ENCODE data around the gene ZBTB8OS.
"Not testable (repeated sequence)": the region's sequence is repeated elsewhere in the genome, so short reads cannot be mapped to it uniquely, and the experiment has no call there.

The ZBTB8OS gene

DNA sequence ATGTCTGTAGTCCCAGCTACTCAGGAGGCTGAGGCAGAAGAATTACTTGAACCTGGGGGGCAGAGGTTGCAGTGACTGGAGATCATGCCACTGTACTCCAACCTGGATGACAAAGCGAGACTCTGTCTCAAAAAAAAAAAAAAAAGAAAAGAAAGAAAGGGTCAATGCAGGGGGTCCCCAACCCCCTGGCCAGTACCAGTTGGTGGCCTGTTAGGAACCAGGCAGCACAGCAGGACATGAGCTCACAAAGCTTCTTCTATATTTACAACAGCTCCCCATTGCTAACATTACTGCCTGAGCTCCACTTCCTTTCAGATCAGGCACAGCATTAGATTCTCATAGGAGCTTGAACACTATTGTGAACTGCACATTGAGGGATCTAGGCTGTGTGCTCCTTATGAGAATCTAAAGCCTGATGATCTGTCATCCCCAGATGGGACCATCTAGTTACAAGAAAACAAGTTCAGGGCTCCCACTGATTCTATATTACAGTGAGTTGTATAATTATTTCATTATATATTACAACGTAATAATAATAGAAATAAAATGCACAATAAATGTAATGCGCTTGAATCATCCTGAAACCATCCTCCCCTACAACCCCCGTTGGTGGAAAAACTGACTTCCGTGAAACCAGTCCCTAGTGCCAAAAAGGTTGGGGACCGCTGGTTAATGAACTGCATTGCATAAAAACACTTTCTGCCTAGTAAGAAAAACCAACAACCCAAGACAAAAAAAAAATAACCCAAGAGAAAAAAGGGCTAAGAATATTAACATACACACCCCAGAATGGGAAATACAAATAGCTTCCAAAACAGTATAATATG, 2.8 kb downstream of the ZBTB8OS start:
- DNase-seq, result no peak

DNA sequence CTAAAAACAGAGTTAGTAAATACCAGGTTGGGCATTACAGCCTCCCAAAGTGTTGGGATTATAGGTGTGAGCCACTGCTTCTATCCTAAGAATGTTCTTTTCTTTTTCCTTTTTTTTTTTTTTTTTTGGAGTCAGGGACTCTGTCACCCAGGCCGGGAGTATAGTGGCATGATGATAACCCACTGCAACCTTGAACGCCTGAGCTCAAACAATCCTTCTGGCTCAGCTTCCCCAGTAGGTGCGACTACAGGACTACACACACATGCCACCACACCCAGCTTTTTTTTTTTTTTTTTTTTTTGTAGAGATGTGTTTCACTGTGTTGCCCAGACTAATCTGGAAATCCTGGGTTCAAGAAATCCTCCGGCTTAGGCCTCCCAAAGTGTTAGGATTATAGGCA, 5.9 kb downstream of the ZBTB8OS start:
- DNase-seq, result no peak

DNA sequence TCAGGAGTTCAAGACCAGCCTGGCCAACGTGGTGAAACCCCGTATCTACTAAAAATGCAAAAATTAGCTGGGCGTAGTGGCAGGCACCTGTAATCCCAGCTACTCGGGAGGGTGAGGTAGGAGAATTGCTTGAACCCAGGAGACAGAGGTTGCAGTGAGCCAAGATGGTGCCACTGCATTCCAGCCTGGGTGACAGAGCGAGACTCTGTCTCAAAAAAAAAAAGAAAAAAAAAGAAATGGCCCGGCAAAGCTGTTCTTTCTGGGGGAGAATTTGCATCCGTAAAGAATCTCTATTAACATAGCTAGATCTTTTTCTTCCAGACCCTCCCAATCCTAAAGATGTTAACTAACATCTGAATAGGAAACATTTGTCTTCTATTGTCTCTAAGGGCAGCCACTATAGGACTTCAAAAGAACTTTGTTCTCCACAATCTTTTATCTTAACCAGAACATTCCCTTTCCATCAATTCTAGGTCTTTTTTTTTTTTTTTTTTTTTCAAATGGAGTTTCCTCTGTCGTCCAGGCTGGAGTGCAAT, 8.0 kb downstream of the ZBTB8OS start:
- DNase-seq, result not testable (repeated sequence)

DNA sequence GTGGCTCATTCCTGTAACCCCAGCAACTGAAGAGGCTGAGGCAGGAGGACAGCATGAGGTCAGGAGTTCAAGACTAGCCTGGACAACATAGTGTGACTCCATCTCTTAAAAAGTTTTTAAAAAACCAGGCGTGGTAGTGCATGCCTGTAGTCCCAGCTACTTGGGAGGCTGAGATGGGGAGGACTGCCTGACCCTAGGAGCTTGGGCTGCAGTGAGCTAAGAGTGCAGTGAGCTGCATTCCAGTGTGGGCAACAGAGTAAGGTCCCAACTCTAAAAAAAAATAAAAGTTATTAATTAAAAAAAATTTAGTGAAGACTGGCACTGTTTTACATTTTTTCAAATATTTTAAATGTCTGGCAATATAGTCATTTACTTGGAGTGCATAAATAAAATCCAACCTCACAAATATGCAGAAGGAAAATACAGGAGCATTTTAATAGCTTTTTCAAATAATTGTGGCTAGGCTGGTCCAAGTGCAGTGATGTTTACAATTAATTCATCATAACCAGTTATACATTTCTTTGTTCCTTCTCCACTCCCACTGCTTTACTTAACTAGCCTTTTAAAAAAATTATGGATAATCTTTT, 10.8 kb downstream of the ZBTB8OS start:
- DNase-seq, result no peak

DNA sequence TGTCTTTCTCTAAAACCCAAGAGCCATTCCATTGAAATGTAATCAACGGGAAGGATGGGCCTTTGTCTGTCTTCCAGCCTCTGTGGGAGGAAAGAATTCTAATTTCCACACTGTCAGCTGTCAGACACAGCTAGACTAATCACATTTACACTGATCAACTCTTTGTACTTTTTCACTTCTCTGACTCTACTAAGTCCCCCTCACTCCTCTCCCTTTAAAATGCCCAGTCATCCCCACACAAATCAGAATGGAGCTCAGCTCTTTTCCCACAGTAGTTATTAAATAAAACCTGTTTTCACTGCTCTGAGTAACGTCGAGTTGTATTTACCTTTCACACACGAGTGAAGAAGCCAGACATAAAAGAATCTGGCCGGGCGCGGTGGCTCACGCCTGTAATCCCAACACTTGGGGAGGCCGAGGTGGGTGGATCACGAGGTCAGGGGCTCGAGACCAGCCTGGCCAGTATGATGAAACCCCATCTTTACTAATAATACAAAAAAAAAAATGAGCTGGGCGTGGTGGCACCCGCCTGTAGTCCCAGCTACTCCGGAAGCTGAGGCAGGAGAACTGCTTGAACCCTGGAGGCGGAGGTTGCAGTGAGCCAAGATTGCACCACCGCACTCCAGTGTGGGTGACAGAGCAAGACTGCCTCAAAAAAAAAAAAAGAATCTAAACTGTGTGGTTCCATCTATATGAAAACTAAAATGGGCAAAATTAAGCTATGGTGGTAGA, 13.3 kb downstream of the ZBTB8OS start:
- no peak for DNase-seq

DNA sequence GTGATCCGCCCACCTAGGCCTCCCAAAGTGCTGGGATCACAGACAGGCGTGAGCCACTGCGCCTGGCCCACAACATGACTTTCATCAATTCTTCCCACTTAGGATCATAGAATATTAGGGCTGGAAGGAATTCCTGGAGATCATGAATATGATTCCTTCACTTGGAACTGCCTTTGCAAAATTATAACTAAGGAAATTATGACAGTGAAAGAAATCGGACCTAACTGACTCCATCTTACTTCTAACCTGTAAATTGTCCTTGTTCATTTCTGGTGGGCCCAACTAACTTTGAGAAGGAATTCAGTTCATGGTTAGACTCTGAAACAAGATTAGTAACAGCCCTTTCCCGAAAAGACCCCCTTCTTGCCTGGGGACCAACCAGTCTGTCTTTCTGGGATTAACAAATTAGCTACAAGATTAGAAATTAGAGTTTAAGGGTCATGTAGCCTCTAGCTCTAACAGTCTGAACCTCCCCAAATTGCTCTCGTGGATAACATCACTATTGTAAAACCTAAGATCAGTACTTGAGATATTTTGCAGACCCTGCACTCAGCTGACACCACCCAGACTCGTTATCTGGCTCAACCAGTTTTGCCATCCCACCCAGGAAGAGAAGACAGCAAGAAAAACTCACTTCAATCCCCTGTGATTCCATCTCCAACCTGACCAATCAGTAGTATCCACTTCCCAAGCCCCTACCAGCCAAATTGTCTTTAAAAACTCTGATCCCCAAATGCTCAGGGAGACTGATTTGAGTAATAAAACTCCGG, 14.7 kb downstream of the ZBTB8OS start:
- no peak for DNase-seq

DNA sequence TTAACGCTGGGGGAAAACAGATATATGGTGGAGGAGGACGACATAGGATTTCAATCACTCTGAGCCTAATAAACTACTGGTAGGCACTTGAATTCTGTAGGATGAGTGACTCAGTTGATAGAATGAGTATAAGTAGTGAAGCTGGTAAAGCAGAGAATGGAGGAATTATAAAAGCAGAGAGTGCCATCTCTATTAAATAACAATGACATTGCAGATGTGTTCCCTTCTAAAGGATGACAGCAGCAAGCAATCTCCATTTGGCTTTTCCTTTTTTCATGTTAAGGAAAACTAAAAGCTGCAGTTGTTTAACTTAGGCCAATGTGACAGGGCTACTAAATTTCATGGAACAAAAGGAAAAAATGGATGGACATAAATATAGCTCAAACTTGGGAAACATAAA, 17.5 kb downstream of the ZBTB8OS start:
- no peak for DNase-seq

DNA sequence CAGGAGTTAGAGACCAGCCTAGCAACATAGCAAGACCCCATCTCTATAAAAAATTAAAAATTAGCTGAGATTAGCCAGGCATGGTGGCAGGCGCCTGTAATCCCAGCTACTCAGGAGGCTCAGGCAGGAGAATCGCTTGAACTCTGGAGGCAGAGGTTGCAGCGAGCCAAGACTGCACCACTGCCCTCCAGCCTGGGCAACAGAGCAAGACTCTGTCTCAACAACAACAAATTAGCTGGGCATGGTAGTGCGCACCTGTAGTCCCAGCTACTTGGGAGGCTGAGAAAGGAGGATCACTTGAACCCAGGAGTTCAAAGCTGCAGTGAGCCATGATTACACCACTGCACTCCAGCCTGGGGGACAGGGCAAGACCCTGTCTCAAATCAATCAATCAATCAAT, 20.2 kb downstream of the ZBTB8OS start:
- not testable (repeated sequence) for DNase-seq

DNA sequence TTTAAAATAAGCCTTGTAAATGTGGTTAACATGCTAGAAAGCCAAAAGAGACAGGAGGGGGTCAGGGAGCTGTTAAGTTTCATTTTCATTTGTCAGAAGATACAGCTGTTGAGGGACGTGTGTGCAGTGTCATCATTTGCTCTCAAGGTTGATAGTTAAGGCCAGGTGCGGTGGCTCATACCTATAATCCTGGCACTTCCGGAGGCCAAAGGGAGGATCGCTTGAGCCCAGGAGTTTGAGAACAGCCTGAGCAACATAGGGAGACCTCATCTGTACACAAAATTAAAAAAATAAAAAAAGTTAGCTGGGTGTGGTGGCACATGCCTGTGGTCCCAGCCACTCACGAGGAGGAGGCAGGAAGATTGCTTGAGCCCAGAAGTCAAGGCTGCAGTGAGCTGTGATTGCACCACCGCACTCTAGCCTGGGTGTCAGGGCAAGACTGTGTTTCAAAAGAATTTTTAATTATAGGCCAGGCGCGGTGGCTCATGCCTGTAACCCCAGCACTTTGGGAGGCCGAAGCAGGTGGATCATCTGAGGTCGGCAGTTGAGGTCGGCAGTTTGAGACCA, 22.7 kb downstream of the ZBTB8OS start:
- no peak for DNase-seq

DNA sequence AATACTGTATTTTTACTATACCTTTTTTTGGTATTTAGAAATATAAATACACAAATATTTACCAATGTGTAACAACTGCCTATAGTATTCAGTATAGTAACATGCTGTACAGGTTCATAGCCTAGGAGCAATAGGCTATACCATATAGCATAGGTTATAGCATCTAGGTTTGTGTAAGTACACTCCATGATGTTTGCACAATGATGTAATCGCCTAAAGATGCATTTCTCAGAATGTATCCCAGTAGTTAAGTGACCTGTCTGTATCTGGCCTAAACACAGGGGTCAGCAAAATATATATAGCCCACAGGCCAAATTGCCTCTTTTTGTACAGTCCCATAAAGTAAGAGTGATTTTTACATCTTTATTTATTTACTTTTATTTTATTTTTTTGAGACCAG, 24.2 kb downstream of the ZBTB8OS start:
- DNase-seq, result no peak

DNA sequence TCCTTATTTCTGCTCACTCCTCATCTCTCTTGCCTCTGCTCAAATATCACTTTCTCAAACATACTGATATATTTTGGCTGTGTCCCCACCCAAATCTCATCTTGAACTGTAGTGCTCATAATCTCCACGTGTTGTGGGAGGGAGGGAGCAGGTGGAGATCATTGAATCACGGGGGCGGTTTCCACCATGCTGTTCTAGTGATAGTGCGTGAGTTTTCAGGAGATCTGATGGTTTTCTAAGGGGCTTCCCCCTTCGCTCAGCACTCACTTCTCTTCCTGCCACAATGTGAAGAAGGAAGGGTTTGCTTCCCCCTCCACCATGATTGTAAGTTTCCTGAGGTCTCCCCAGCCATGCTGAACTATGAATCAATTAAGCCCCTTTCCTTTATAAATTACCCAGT, 26.6 kb downstream of the ZBTB8OS start:
- DNase-seq, result no peak

DNA sequence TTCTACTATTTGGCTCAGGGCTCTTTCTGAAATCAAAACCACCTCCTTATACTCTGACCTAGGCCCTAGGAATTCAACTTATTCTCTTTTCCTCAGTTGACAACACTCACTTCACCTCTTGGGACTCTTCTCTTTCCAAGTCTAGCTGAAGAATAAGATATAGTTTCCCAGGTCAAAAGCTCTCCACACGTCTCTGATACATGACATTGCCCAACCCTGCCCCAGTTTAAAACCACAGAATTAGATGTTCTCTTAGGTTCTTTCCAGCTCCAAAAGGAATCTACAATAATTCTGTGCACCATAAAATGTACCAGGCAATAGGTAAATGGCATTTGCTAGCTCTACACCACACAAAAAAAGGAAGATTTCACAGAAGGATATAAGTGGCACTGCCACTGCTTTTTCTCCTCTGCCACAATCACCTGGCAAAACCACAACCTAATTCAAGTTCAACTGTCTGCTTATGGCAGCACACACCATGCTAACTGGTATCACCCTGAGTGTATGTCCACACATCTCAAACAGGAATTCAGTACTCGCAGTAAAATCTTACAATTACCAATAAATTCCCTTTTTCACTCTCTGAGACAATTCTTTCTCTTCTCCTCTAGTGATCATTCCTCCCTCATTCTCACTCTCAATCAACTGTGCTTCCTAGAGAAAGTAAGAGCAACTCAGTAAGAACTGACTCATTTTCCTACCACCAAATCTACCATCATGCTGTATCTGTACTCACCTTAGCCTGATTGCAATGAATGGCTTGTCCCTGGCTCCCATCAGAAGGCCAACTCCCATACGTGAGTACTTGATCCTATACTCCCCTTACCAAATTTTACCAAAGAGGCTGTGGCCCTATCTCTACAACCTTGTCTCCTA, 27.3 kb downstream of the ZBTB8OS start:
- no peak for DNase-seq

DNA sequence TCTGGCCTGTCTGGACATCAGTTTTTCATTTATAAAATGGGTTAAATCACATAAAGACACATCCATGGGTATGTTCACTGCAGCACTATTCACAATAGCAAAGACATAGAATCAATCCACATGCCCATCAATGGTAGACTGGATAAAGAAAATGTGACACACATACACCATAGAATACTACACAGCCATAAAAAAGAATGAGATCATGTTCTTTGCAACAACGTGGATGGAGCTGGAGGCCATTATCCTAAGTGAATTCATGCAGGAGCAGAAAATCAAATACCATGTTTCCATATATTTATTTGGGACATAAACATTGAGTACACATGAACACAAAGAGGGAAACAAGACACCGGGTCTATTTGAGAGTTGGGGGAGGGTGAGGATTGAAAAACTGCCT, 28.1 kb downstream of the ZBTB8OS start:
- no peak for DNase-seq

DNA sequence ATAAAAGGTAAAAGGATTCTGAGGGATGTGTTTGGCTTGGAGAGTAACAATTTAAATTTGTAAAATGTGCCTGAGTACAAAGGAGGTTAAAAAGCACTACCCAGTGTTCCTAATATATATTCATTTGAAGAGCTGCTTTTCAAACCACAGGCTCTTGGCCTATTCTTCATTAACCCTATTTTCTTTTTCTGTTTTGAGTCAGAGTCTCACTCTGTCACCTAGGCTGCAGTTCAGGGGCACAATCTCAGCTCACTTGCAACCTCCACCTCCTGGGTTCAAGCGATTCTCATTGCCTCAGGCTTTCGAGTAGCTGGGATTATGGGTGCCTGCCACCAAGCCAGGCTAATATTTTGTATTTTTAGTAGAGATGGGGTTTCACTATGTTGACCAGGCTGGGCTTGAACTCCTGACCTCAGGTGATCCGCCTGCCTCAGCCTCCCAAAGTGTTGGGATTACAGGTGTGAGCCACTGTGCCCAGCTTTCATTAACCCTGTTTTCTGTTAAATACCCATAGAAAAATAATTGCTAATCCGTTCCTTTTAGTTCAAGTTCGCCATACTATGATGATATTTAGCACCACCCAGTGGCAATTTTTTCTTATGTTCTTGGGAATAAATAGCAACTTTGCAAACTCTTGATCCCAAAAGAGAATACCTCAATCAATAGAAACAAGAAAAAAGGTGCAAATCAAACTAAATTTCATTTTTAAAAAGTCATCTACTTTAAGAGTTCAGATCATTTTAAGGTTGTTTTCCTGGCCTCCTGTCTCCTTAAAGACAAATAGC, 30.5 kb downstream of the ZBTB8OS start:
- DNase-seq, result no peak

DNA sequence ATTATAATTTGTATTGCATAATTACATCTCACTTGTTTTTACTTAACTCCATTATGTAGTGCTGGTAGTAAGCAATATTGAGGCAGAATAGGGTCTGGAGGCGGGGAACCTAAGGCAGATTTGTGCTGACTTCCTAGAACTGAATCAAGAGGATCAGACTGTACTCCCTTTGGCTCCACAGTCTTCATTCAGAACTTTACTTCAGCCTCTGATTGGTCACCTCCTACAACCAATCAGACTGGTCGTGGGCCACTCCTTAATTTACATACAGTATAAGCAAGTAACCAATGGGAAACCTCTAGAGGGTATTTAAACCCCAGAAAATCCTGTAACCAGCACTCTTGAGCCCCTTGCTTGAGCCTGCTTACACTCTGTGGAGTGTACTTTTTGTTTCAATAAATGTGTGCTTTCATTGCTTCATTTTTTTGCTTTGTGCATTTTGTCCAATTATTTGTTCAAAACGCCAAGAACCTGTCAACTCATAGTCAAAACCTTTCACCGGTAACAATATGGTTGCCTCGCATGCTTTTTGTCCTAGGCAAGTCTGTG, 31.6 kb downstream of the ZBTB8OS start:
- DNase-seq, result no peak

DNA sequence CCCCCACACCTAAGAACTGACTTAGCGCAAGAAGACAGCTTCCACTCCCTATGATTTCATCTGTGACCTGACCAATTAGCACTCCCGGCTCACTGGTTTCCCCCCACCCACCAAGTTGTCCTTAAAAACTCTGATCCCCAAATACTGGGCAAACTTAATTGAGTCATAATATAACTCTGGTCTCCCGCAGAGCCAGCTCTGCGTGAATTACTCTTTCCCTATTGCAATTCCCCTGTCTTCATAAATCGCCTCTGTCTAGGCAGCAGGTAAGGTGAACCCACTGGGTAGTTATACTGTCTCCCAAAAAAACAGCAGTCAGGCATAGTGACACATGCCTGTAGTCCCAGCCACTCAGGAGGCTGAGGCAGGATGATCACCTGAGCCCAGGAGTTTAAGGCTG, 36.9 kb downstream of the ZBTB8OS start:
- DNase-seq, result no peak

DNA sequence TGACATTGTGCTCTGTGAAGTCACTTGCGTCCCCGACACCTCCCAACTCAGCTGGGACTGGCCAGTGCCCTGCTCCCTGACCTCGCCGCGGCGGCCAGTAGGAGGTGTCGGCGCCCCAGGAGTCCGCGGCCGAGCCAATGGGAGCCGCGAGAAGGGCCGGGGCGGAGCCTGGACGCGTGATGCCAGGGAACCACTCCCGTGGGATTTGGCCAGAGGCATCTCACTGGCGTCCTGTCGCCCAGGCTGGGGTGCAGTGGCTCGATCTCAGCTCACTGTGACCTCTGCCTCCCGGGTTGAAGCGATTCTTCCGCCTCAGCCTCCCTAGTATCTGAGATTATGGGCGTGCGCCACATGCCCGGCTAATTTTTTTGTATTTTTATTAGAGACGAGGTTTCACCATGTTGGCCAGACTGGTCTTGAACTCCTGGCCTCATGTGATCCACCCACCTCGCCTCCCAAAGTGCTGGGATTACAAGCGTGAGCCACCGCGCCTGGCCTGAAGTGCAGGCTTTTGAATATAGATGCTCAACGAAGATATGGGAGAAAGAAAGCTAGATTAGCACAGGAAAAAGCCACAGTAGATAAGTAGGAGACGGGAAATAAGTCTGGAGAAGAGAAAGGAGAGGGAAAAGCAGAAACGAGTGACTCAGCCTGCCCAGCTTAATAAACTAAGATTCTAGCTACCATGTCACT, 38.0 kb downstream of the ZBTB8OS start:
- DNase-seq, result peak; percentile 29

DNA sequence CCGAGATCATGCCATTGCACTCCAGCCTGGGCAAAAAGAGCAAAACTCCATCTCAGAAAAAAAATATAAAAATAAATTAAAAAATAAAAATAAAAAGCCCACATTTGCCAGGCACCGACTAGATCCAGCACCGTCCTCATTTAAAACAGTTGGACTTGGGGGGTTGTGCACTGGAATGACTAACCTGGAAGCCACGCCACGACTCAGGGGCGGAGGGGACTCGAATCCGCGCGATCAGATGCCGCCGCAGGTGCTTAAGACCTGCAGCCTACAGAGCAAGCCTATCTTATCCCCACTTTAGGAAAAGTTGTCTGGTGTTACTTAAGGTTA, 38.5 kb downstream of the ZBTB8OS start:
- no peak for DNase-seq

DNA sequence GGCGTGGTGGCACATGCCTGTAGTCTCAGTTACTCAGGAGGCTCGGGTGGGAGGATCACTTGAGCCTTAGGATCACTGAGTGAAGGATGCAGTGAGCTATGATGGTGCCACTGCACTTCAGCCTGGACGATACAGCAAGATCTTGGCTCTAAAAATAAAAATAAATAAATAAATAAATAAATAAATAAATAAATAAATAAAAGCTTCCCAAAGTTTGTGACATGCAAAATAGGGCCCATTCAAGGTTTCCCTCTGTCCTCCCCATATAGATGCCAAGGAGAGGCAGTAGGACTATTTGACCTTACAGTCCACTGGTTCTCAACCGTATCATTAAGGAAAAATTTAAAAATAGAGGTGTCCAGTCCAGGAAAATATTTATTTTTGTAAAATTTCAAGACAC, 41.2 kb downstream of the ZBTB8OS start:
- DNase-seq, result no peak

All from NCI-H510A (cell line).